MCF 10A (cell line): ENCODE data around the gene ACSBG1. TPM values are rescaled to one million over a fixed set of nuclear protein-coding genes. Genes with fewer than 3 reads are reported as not detected.

Source experiments
- BruUV-seq: library from RNA; stranded (reverse); fragments of 400-500 nt; replicated peaks from 2 replicates; lab custom pipeline; 2021; lab: Mats Ljungman, UMichigan
- CTCF ChIA-PET: fragments of 300-600 bp; sonication (Branson Sonifier 250); formaldehyde crosslinking; extraction: SDS; loops from one replicate; lab custom pipeline; 2021; ENCODE audit warnings: antibody characterized with exemption, inconsistent platforms; lab: Yijun Ruan, JAX
- POLR2A ChIA-PET: fragments of 300-600, 350-650 bp; sonication (Branson Sonifier 250); formaldehyde crosslinking; extraction: SDS; loops from one replicate; lab custom pipeline; 2020; ENCODE audit warnings: antibody characterized with exemption, inconsistent platforms; lab: Yijun Ruan, JAX
- DNase-seq: peaks from one replicate; pipeline ENCODE4 v3.0.0-alpha.2; 2018; ENCODE audit not compliant: unreplicated experiment
- H3K27ac Mint-ChIP-seq: one replicate; pipeline ENCODE4 v1.8.0; 2022; ENCODE audit warnings: mild to moderate bottlenecking, low read depth, mixed read lengths; ENCODE audit not compliant: unreplicated experiment
- H3K27me3 Mint-ChIP-seq: one replicate; pipeline ENCODE4 v1.8.0; 2022; ENCODE audit warnings: mixed read lengths; ENCODE audit not compliant: insufficient read depth, unreplicated experiment
- H3K36me3 Mint-ChIP-seq: one replicate; pipeline ENCODE4 v1.8.0; 2022; ENCODE audit warnings: mild to moderate bottlenecking, moderate library complexity, mixed read lengths; ENCODE audit not compliant: insufficient read depth, unreplicated experiment
- H3K4me1 Mint-ChIP-seq: one replicate; pipeline ENCODE4 v1.8.0; 2022; ENCODE audit warnings: mixed read lengths; ENCODE audit not compliant: insufficient read depth, unreplicated experiment
- H3K4me3 Mint-ChIP-seq: one replicate; pipeline ENCODE4 v1.8.0; 2022; ENCODE audit warnings: mild to moderate bottlenecking, moderate library complexity, mixed read lengths; ENCODE audit not compliant: unreplicated experiment
- H3K9me3 Mint-ChIP-seq: one replicate; pipeline ENCODE4 v1.8.0; 2022; ENCODE audit warnings: mixed read lengths; ENCODE audit not compliant: unreplicated experiment
- CTCF ChIP-seq: fragments of 200-600 bp; IDR thresholded peaks from one replicate; pipeline ENCODE4 v1.8.0; 2022; ENCODE audit warnings: antibody characterized with exemption, mild to moderate bottlenecking; ENCODE audit not compliant: unreplicated experiment
- intact Hi-C: fragments of 100-400 bp; cut with micrococcal nuclease; formaldehyde crosslinking; loops from 2 replicates; pipeline ENCODE4 v1.14.1; 2022
- total RNA-seq: library from RNA; stranded (reverse); gene quantifications from 2 replicates; pipeline ENCODE4 v1.2.3, GENCODE V29; 2022

The ACSBG1 gene
- total RNA-seq, 1 experiment from 2014 or later: not detected

- Mint-ChIP-seq H3K36me3 (no peaks in the 10 kb centered on the region), H3K27ac (no peak overlapping the region), H3K9me3 (peaks cover 9% of the 10 kb centered on the region), H3K27me3 (peaks cover 16% of the 10 kb centered on the region), H3K4me1 (no peaks in the 10 kb centered on the region), H3K4me3 (no peak overlapping the region)
- ChIA-PET CTCF (interaction anchor here (0.6 to 4.1 kb wide), 5 partner anchors 12 to 491 kb away, joined by 3 to 36 read pairs (median 3); no protein-coding TSS in a partner anchor), POLR2A (interaction anchor here (0.6 kb wide), 1 partner anchor 14 kb away, joined by 3 read pairs; no protein-coding TSS in a partner anchor)
- no TSS peak for BruUV-seq
- intact Hi-C loops: no loop called here
- TF ChIP-seq CTCF: no peak
- DNase-seq: no peak
These were observed 41.4 kb downstream of the ACSBG1 start for GRCh38 chr15:78192826-78193594.

GRCh38 chr15:78182821-78183220 lies 51.5 kb downstream of the ACSBG1 start:
- no peak overlapping the region for H3K4me3 Mint-ChIP-seq
- CTCF ChIA-PET: interaction anchor here (1.0 to 1.8 kb wide), 3 partner anchors 13 to 70 kb away, joined by 3 to 5 read pairs (median 4); no protein-coding TSS in a partner anchor
- POLR2A ChIA-PET: no interaction called here
- no peak for TF ChIP-seq CTCF
- no peaks in the 10 kb centered on the region for H3K4me1 Mint-ChIP-seq
- BruUV-seq: no TSS peak
- no peaks in the 10 kb centered on the region for H3K9me3 Mint-ChIP-seq
- peaks cover 20% of the 10 kb centered on the region for H3K27me3 Mint-ChIP-seq
- H3K27ac Mint-ChIP-seq: no peak overlapping the region
- intact Hi-C loops: no loop called here
- no peaks in the 10 kb centered on the region for H3K36me3 Mint-ChIP-seq
- no peak for DNase-seq

GRCh38 chr15:78182336-78182700 lies 52.0 kb downstream of the ACSBG1 start:
- intact Hi-C loops: no loop called here
- Mint-ChIP-seq H3K4me3 (no peak overlapping the region), H3K36me3 (no peaks in the 10 kb centered on the region), H3K27ac (no peak overlapping the region), H3K27me3 (peaks cover 20% of the 10 kb centered on the region), H3K9me3 (no peaks in the 10 kb centered on the region), H3K4me1 (no peaks in the 10 kb centered on the region)
- BruUV-seq: no TSS peak
- no peak for DNase-seq
- TF ChIP-seq CTCF: no peak
- ChIA-PET POLR2A (no interaction called here), CTCF (interaction anchor here (0.8 to 1.8 kb wide), 3 partner anchors 18 to 69 kb away, joined by 3 to 5 read pairs (median 4); no protein-coding TSS in a partner anchor)

GRCh38 chr15:78179906-78180305 lies 54.5 kb downstream of the ACSBG1 start:
- Mint-ChIP-seq H3K36me3 (peaks cover under 1% of the 10 kb centered on the region), H3K27ac (no peak overlapping the region), H3K4me1 (no peaks in the 10 kb centered on the region), H3K9me3 (no peaks in the 10 kb centered on the region), H3K27me3 (peaks cover 1% of the 10 kb centered on the region), H3K4me3 (no peak overlapping the region)
- ChIA-PET CTCF (interaction anchor here (1.3 to 1.7 kb wide), 2 partner anchors 61 to 68 kb away, joined by 4 to 9 read pairs; no protein-coding TSS in a partner anchor), POLR2A (no interaction called here)
- intact Hi-C loops: loop anchor here (5.0 kb wide), 1 partner anchor 48 kb away; the partner anchor contains the start of gene CIB2
- TF ChIP-seq CTCF: no peak
- no TSS peak for BruUV-seq
- no peak for DNase-seq
